A549 (cell line): Measurements from ENCODE around the gene PACS2. TPM values are rescaled to one million over a fixed set of nuclear protein-coding genes. Genes with fewer than 3 reads are reported as not detected.
"Not testable (repeated sequence)": the region's sequence is repeated elsewhere in the genome, so short reads cannot be mapped to it uniquely, and the experiment has no call there.

Experiments
- ATAC-seq, 2 experiments: fragments of 200-7000 bp in 1 of 2; fragments of >200 bp in 1 of 2; cut with Nextera tagmentation in 1 of 2; cut with Tn5 transposase in 1 of 2; 3 replicates each; pipeline versions ENCODE4 v1.8.0 to v1.9.1; 2018 to 2020; ENCODE audit warnings: mild to moderate bottlenecking in 1 of 2, moderate library complexity in 1 of 2
- CTCF ChIA-PET: fragments of 300-600 bp; sonication (Branson Sonifier 250); formaldehyde crosslinking; extraction: SDS; loops from one replicate; lab custom pipeline; 2021; ENCODE audit warnings: antibody characterized with exemption, inconsistent platforms; lab: Yijun Ruan, JAX
- POLR2A ChIA-PET: fragments of 350-600 bp; formaldehyde crosslinking; extraction: SDS; loops from one replicate; lab custom pipeline; 2021; ENCODE audit warnings: antibody characterized with exemption, inconsistent platforms; lab: Yijun Ruan, JAX
- DNase-seq, 2 experiments: peaks; one replicate each; pipeline versions ENCODE4 v3.0.0 to v3.0.0-alpha.2; 2011 to 2016; ENCODE audit warnings: low read depth in 1 of 2, low spot score in 1 of 2
- FAIRE-seq: peaks from 2 replicates; lab custom pipeline; 2011; peaks lifted over from hg19 to GRCh38; lab: Jason Lieb, UNC
- H3K27ac ChIP-seq, 2 experiments: fragments of >200 bp; sonication (Bioruptor Twin); formaldehyde crosslinking; 3 replicates each; pipeline ENCODE4 v1.5.1; 2016 to 2017
- H3K4me1 ChIP-seq: fragments of >200 bp; sonication (Bioruptor Twin); formaldehyde crosslinking; 3 replicates; pipeline ENCODE4 v1.6.1; 2016
- H3K4me2 ChIP-seq: fragments of >200 bp; sonication (Bioruptor Twin); formaldehyde crosslinking; 3 replicates; pipeline ENCODE4 v1.6.1; 2016
- H3K4me3 ChIP-seq: fragments of >200 bp; sonication (Bioruptor Twin); formaldehyde crosslinking; 3 replicates; pipeline ENCODE4 v1.5.1; 2016
- H3K9me3 ChIP-seq: fragments of >200 bp; sonication (Bioruptor Twin); formaldehyde crosslinking; 3 replicates; pipeline ENCODE4 v1.6.1; 2016
- EHF ChIP-seq: fragments of 250-450 bp; sonication (Bioruptor Pico); IDR thresholded peaks from 2 replicates; pipeline ENCODE4 v1.5.0; 2020; ENCODE audit warnings: mild to moderate bottlenecking
- ESRRA ChIP-seq: fragments of 150-350 bp; IDR thresholded peaks from 2 replicates; pipeline ENCODE4 v1.6.1; 2014; ENCODE audit warnings: mild to moderate bottlenecking, low read length, borderline replicate concordance
- FOSB ChIP-seq: fragments of 250-450 bp; sonication (Bioruptor Pico); IDR thresholded peaks from 2 replicates; pipeline ENCODE4 v1.5.0; 2020; ENCODE audit warnings: mild to moderate bottlenecking, moderate library complexity
- FOSL2 ChIP-seq, 2 experiments: fragments of 450-650 bp in 1 of 2; fragments of >200 bp in 1 of 2; sonication (Bioruptor Twin) in 1 of 2; formaldehyde crosslinking; IDR thresholded peaks; 2 replicates each; pipeline versions ENCODE4 v1.5.0 to v1.6.1; 2016 to 2020; ENCODE audit warnings: mild to moderate bottlenecking in 1 of 2, moderate library complexity in 1 of 2
- HOXB5 ChIP-seq: fragments of 250-450 bp; sonication (Bioruptor Pico); IDR thresholded peaks from 2 replicates; pipeline ENCODE4 v1.5.0; 2020; ENCODE audit warnings: mild to moderate bottlenecking, moderate library complexity
- KDM1A ChIP-seq: fragments of 200-600 bp; sonication (generic); IDR thresholded peaks from 2 replicates; pipeline ENCODE4 v1.6.1; 2016; ENCODE audit warnings: low read depth, mild to moderate bottlenecking
- KDM5A ChIP-seq: fragments of 200-600 bp; sonication (generic); IDR thresholded peaks from 2 replicates; pipeline ENCODE4 v1.6.1; 2016; ENCODE audit warnings: antibody characterized with exemption, mild to moderate bottlenecking
- NFE2L2 ChIP-seq: fragments of 150-350 bp; conservative IDR thresholded peaks from 2 replicates; pipeline ENCODE4 v1.6.1; 2014; ENCODE audit warnings: low read length
- PHF8 ChIP-seq: fragments of 200-600 bp; sonication (generic); IDR thresholded peaks from 2 replicates; pipeline ENCODE4 v1.6.1; 2016; ENCODE audit warnings: low read depth, mild to moderate bottlenecking, antibody characterized with exemption, moderate library complexity, borderline replicate concordance
- RAD21 ChIP-seq, 2 experiments: fragments of >200 bp in 1 of 2; sonication (Bioruptor Twin) in 1 of 2; formaldehyde crosslinking in 1 of 2; IDR thresholded peaks in 1 of 2; conservative IDR thresholded peaks in 1 of 2; 2 replicates in 1 of 2; 3 replicates in 1 of 2; pipeline ENCODE4 v1.6.1; 2012 to 2018; ENCODE audit warnings: inconsistent platforms in 1 of 2
- RNF2 ChIP-seq: fragments of 200-600 bp; sonication (generic); IDR thresholded peaks from 2 replicates; pipeline ENCODE4 v1.6.1; 2016; ENCODE audit warnings: low read depth, mild to moderate bottlenecking, antibody characterized with exemption, moderate library complexity, borderline replicate concordance
- SMC3 ChIP-seq: fragments of >200 bp; sonication (Bioruptor Twin); formaldehyde crosslinking; IDR thresholded peaks from 3 replicates; pipeline ENCODE4 v1.6.1; 2018; ENCODE audit warnings: inconsistent platforms
- WGBS: methylation state at CpG from one replicate; pipeline ENCODE4 v1.1.6; 2017; ENCODE audit errors: missing lambda C conversion rate; 5-methylcytosine and 5-hydroxymethylcytosine counted together
- polyA plus RNA-seq, 4 experiments: library from polyadenylated mRNA; depleted of rRNA in 3 of 4; stranded (reverse); fragments of >200 nt; fragmentation: RNase III in 1 of 4; extraction: RNeasy Plus Mini Kit Qiagen cat#74134 plus additional on column Dnase treatment in 1 of 4; gene quantifications; 2 replicates in 3 of 4; 3 replicates in 1 of 4; pipeline ENCODE4 v1.2.3, GENCODE V29; 2011 to 2017
- TF ChIP-seq, protein P1 (sequence below): fragments of >200 bp; sonication (Bioruptor Twin); formaldehyde crosslinking; IDR thresholded peaks from 2 replicates; pipeline ENCODE4 v1.6.1; 2016
- TF ChIP-seq, protein P2 (sequence below): fragments of 200-600 bp; sonication (generic); IDR thresholded peaks from 2 replicates; pipeline ENCODE4 v1.6.1; 2016; ENCODE audit warnings: antibody characterized with exemption, mild to moderate bottlenecking, moderate library complexity
- TF ChIP-seq, protein P3 (sequence below): IDR thresholded peaks from 2 replicates; pipeline ENCODE4 v1.6.1; 2012; ENCODE audit warnings: low read depth, borderline replicate concordance

Gene PACS2
- polyA plus RNA-seq, 2 of the 4 experiments (the other 2 are of a cell fraction), result 11.9 to 24.5 TPM

DNA sequence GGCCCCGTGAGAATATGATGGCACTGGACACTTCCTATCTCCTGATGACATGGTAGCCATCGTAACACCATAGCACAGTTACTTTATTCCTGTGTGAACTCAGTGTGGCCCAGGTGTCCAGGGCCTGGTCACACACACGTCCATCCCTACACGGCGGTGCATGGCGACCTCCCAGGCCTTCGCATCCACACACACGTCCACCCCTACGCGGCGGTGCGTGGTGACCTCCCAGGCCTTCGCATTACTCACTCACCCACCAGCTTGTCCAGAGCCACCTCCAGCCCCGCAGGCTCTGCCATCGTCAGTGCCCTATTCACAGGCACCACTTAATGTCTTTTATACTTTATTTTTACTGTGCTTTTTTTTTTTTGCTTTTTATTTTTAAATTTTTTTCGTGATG, 44.4 kb downstream of the PACS2 start:
- FAIRE-seq, result no peak
- ChIA-PET POLR2A (no interaction called here), CTCF (interaction anchor here (1.0 kb wide), 1 partner anchor 11 kb away, joined by 3 read pairs; no protein-coding TSS in a partner anchor)
- H3K9me3 ChIP-seq, result no peaks in the 10 kb centered on the region
- H3K27ac ChIP-seq, result no peak overlapping the region
- no peak overlapping the region for H3K4me2 ChIP-seq
- 97% methylated on average over 16 of the region's 16 CpGs for WGBS
- no peak for DNase-seq
- TF ChIP-seq FOSL2 (IDR thresholded peaks at IDR 0.05) (no peak), FOSL2 (CRISPR knock-in tag; IDR thresholded peaks at IDR 0.05) (no peak)
- no peak for ATAC-seq
- H3K4me3 ChIP-seq, result no peak overlapping the region
- H3K4me1 ChIP-seq, result no peaks in the 10 kb centered on the region

DNA sequence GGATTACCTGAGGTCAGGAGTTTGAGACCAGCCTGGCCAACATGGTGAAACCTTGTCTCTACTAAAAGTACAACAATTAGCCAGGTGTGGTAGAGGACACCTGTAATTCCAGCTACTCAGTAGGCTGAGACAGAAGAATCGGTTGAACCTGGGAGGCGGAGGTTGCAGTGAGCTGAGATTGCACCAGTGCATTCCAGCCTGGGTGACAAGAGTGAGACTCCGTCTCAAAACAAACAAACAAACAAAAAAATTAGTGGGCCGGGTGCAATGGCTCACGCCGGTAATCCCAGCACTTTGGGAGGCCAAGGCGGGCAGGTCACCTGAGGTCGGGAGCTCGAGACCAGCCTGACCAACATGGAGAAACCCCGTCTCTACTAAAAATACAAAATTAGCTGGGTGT, 46.9 kb downstream of the PACS2 start:
- FAIRE-seq, CTCF ChIA-PET, H3K4me3 ChIP-seq, H3K9me3 ChIP-seq, POLR2A ChIA-PET, H3K4me2 ChIP-seq, DNase-seq, H3K4me1 ChIP-seq, ATAC-seq, H3K27ac ChIP-seq: not testable (repeated sequence)
- 91% methylated on average over 10 of the region's 10 CpGs for WGBS

DNA sequence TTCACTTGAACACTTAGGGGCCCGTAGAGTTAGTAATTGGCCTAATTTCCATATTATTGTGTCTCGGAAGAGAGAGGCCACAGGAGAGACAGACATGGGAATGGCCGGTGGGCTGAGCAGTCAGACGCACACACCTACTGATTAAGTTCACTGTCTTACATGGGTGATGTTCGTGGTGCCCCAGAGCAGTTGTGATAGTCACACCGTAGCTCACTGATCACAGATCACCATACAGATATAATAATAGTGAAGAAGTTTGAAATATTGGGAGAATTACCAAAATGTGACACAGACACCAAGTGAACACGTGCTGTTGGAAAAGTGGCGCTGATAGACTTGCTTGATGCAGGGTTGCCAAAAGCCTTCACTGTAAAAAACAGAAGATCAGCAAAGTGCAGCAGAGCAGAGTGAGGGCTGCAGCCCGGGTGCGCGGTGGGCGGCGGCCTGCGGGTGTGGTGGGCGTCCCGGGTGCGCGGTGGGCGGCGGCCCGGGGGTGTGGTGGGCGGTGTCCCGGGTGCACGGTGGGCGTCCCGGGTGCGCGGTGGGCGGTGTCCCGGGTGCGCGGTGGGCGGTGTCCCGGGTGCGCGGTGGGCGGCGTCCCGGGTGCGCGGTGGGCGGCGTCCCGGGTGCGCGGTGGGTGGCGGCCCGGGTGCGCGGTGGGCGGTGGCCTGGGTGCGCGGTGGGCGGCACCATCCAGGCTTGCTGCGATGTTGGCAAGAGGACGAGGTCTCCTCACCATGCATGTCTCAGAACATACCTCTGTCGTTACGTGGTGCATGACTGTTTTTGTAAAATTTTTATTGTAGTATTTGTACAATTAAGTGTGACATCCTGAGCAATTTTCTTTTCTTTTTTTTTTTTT, 49.5 kb downstream of the PACS2 start:
- peak overlapping the region; percentile 60 for H3K4me2 ChIP-seq
- POLR2A ChIA-PET, result interaction anchor here (1.6 kb wide), 1 partner anchor 50 kb away, joined by 4 read pairs; the partner anchor contains the start of gene PACS2
- 64% methylated on average over 39 of the region's 58 CpGs for WGBS
- no peaks in the 10 kb centered on the region for H3K4me1 ChIP-seq
- CTCF ChIA-PET, result interaction anchor here (0.7 to 2.7 kb wide), 4 partner anchors 12 to 164 kb away, joined by 3 to 14 read pairs (median 10); no protein-coding TSS in a partner anchor
- no peaks in the 10 kb centered on the region for H3K9me3 ChIP-seq
- ATAC-seq, result peak; percentile 54 to 70; a peak in 5 of 6 replicates
- FAIRE-seq, result no peak
- H3K4me3 ChIP-seq, result no peak overlapping the region
- peak in 1 of 2 experiments; percentile 20 for DNase-seq
- TF ChIP-seq, protein P1, sequence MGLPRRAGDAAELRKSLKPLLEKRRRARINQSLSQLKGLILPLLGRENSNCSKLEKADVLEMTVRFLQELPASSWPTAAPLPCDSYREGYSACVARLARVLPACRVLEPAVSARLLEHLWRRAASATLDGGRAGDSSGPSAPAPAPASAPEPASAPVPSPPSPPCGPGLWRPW, result no peak
- TF ChIP-seq RNF2, result no peak
- H3K27ac ChIP-seq, result no peak overlapping the region

DNA sequence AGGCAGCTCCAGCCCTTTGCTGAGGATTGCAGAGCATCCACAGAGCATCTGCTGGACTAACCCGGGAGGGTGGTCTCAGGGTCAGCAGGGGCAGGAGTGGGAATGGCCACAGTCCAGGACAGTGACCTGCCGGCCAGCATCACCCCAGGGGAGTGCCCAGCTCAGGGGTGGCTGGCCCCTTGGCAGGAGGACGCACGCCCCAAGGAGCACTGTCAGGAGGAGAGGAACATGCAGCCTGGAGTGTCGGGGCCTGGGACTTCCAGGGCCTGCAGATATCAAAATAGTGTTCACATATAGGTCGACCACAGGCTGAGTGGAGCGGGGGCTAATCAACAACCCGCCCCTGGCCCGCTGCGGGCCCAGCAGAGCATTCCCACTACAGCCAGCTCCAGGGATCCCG, 50.6 kb downstream of the PACS2 start:
- ATAC-seq (no peak), DNase-seq (no peak), FAIRE-seq (no peak)
- 90% methylated on average over 9 of the region's 11 CpGs for WGBS
- TF ChIP-seq SMC3, result no peak
- no peak for TF ChIP-seq RAD21 (conservative IDR thresholded peaks at IDR 0.05 in 1 of 2, IDR thresholded peaks at IDR 0.05 in 1 of 2)
- no peak for TF ChIP-seq PHF8
- Histone ChIP-seq H3K4me1 (no peaks in the 10 kb centered on the region), H3K27ac (no peak overlapping the region), H3K4me2 (no peak overlapping the region; the same call in 2 of the 3 replicates), H3K4me3 (no peak overlapping the region), H3K9me3 (no peaks in the 10 kb centered on the region)
- ChIA-PET CTCF (interaction anchor here (1.4 to 2.7 kb wide), 3 partner anchors 13 to 275 kb away, joined by 3 to 14 read pairs (median 5); no protein-coding TSS in a partner anchor), POLR2A (interaction anchor here (1.6 kb wide), 1 partner anchor 51 kb away, joined by 4 read pairs; the partner anchor contains the start of gene PACS2)

DNA sequence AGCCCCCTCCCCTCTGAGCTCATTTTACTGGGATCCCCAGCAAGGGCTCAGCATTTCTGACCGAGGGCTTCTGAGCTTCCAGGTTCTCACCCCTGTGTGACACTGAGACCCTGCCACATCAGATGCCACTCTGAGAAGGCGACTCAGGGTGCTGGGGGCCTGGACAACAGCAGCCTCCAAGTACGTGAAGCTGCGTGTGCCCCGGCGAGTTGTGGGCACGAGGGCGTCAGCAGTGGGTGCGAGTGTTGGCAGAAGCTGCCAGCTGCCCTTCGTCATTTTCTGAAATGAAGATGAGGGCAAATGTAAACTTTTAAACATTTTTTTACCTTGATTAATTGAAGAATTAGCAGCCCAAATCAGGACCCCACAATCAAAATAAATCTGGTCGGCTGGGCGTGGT, 51.1 kb downstream of the PACS2 start:
- ChIA-PET CTCF (interaction anchor here (1.4 to 2.7 kb wide), 3 partner anchors 14 to 276 kb away, joined by 3 to 14 read pairs (median 5); no protein-coding TSS in a partner anchor), POLR2A (interaction anchor here (1.6 kb wide), 1 partner anchor 51 kb away, joined by 4 read pairs; the partner anchor contains the start of gene PACS2)
- Histone ChIP-seq H3K9me3 (no peaks in the 10 kb centered on the region), H3K27ac (no peak overlapping the region), H3K4me2 (no peak overlapping the region), H3K4me3 (no peak overlapping the region), H3K4me1 (no peaks in the 10 kb centered on the region)
- DNase-seq (no peak), FAIRE-seq (no peak), ATAC-seq (no peak)
- TF ChIP-seq, protein P2, sequence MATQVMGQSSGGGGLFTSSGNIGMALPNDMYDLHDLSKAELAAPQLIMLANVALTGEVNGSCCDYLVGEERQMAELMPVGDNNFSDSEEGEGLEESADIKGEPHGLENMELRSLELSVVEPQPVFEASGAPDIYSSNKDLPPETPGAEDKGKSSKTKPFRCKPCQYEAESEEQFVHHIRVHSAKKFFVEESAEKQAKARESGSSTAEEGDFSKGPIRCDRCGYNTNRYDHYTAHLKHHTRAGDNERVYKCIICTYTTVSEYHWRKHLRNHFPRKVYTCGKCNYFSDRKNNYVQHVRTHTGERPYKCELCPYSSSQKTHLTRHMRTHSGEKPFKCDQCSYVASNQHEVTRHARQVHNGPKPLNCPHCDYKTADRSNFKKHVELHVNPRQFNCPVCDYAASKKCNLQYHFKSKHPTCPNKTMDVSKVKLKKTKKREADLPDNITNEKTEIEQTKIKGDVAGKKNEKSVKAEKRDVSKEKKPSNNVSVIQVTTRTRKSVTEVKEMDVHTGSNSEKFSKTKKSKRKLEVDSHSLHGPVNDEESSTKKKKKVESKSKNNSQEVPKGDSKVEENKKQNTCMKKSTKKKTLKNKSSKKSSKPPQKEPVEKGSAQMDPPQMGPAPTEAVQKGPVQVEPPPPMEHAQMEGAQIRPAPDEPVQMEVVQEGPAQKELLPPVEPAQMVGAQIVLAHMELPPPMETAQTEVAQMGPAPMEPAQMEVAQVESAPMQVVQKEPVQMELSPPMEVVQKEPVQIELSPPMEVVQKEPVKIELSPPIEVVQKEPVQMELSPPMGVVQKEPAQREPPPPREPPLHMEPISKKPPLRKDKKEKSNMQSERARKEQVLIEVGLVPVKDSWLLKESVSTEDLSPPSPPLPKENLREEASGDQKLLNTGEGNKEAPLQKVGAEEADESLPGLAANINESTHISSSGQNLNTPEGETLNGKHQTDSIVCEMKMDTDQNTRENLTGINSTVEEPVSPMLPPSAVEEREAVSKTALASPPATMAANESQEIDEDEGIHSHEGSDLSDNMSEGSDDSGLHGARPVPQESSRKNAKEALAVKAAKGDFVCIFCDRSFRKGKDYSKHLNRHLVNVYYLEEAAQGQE, result no peak
- TF ChIP-seq SMC3 (no peak), EHF (no peak), KDM1A (no peak), FOSB (no peak), KDM5A (no peak), ESRRA (no peak), NFE2L2 (no peak), FOSL2 (IDR thresholded peaks at IDR 0.05) (no peak), FOSL2 (CRISPR knock-in tag; IDR thresholded peaks at IDR 0.05) (no peak), HOXB5 (CRISPR knock-in tag) (no peak), RNF2 (no peak)
- TF ChIP-seq, protein P3, sequence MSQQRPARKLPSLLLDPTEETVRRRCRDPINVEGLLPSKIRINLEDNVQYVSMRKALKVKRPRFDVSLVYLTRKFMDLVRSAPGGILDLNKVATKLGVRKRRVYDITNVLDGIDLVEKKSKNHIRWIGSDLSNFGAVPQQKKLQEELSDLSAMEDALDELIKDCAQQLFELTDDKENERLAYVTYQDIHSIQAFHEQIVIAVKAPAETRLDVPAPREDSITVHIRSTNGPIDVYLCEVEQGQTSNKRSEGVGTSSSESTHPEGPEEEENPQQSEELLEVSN, result no peak
- WGBS, result 93% methylated on average over 12 of the region's 12 CpGs
